Measurements from ENCODE around the gene NET1. TPM values are rescaled to one million over a fixed set of nuclear protein-coding genes. Genes with fewer than 3 reads are reported as not detected.

Gene NET1
- total RNA-seq, 1 donor from 2014 or later: 103 TPM

DNA sequence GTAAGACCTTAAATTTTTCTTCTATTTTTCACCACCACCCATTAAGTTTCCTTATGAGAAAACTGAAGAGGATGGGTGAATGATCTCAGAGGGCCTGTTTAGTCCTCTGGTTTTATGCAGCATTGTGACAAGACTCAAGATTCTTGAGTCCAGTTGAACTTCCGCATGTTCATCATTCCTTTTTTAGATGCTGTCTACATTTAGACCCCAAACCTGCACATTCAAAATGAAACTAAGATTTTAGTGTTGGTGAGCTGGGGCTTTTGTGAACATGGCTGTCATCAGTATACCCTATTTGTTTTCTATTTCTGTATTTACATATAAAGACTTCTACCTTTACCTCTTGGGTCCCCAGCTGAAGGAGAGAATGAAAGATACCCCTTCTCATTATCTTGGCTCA is 31.1 kb downstream of the NET1 start:
- Histone ChIP-seq H3K27ac (no peak overlapping the region), H3K9me3 (no peaks in the 10 kb centered on the region), H3K4me3 (no peak overlapping the region), H3K27me3 (no peaks in the 10 kb centered on the region), H3K4me1 (peaks cover 7% of the 10 kb centered on the region), H3K36me3 (no peaks in the 10 kb centered on the region)
- DNase-seq (ENCODE audit: extremely low spot score in 2 of 2): no peak
- intact Hi-C loops (cut with DNase I): loop anchor here (2.0 to 10.0 kb wide), 2 partner anchors 91 to 179 kb away; no protein-coding TSS in a partner anchor
- TF ChIP-seq POLR2A (IDR thresholded peaks at IDR 0.05) (no peak), CTCF (IDR thresholded peaks at IDR 0.05) (no peak), POLR2AphosphoS5 (IDR thresholded peaks at IDR 0.05; ENCODE audit: insufficient read depth in 1 of 2, low read depth in 1 of 2) (no peak)

DNA sequence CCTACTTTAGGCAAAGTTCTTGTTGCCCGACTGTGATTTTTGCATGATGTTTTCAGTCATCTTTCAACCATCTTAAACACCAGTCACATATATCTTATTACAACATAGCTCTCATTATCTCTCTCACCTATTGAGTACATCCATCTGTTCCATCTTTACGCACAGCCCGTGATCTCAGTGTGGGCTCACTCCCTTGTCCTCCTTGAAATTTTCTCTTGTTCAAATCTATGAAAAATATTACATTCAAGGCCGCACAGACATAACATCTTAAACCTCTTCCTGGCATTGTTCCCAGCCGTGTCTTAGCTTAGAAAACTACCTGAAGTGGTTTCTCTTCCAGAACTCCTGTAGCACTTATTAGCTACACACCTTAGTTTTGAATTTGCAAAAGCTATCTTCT is 32.6 kb downstream of the NET1 start:
- no peaks in the 10 kb centered on the region for H3K36me3 ChIP-seq
- no peak overlapping the region for H3K27ac ChIP-seq
- H3K27me3 ChIP-seq: no peaks in the 10 kb centered on the region
- H3K4me3 ChIP-seq: no peak overlapping the region
- DNase-seq (ENCODE audit: extremely low spot score in 2 of 2): no peak
- intact Hi-C loops (cut with DNase I): loop anchor here (10.0 kb wide), 1 partner anchor 90 kb away; no protein-coding TSS in a partner anchor
- TF ChIP-seq POLR2A (IDR thresholded peaks at IDR 0.05) (no peak), CTCF (IDR thresholded peaks at IDR 0.05) (no peak), POLR2AphosphoS5 (IDR thresholded peaks at IDR 0.05; ENCODE audit: insufficient read depth in 1 of 2, low read depth in 1 of 2) (no peak)
- H3K4me1 ChIP-seq: peaks cover 7% of the 10 kb centered on the region
- no peaks in the 10 kb centered on the region for H3K9me3 ChIP-seq

DNA sequence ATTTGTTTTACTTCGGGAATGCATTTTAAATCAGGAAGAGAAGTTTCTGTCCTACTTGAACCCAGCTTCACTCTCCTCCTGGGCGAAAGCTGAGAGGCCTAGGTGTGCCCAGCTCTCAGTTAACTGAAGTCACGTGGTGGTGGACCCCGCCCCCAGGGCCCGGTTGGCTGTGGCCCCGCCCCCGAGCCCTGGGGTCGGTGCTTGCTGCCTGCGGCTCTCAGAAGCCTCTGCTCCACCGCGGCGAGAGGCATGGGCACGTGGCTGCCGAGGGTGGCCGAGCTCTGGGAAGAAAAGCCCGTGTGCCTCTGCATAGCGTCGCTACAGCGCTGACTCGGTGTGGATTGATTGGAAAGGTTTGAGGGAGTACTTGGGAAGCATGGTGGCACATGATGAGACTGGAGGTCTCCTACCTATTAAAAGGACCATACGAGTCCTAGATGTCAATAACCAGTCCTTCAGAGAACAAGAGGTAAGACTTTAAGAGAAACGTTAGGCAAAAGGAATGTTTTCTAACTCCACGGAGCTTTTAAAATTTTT is 34.1 kb downstream of the NET1 start:
- TF ChIP-seq CTCF (IDR thresholded peaks at IDR 0.05) (no peak), POLR2A (IDR thresholded peaks at IDR 0.05) (peak in 1 of 2 donors; percentile 78), POLR2AphosphoS5 (IDR thresholded peaks at IDR 0.05; ENCODE audit: insufficient read depth in 1 of 2, low read depth in 1 of 2) (peak; percentile 87 to 97)
- intact Hi-C loops (cut with DNase I): loop anchor here (10.0 kb wide), 1 partner anchor 88 kb away; no protein-coding TSS in a partner anchor

DNA sequence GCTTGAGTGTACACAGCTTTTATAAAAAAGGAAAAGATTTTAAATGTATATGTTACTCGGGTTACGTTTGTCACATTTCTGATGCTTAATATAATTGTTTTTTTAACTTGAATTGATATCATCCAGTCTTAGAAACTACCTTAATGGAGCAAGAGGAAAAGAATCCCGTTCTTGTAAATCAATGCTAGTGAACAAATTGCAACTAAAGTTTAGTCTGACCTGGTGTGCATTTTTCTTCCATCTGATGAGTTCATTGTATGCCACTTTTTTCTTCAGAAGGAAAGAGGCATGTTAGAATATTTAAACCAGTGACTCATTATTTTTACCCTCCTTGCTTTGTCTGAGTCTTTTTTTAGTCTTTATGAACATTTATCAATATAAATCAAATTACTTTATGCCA is 34.7 kb downstream of the NET1 start:
- no peaks in the 10 kb centered on the region for H3K36me3 ChIP-seq
- H3K27ac ChIP-seq: peak overlapping the region; percentile 81
- intact Hi-C loops (cut with DNase I): loop anchor here (10.0 kb wide), 1 partner anchor 88 kb away; no protein-coding TSS in a partner anchor
- TF ChIP-seq POLR2A (IDR thresholded peaks at IDR 0.05) (no peak), CTCF (IDR thresholded peaks at IDR 0.05) (no peak)
- no peaks in the 10 kb centered on the region for H3K9me3 ChIP-seq
- H3K27me3 ChIP-seq: no peaks in the 10 kb centered on the region
- no peak for DNase-seq (ENCODE audit: extremely low spot score in 2 of 2)
- H3K4me3 ChIP-seq: peak overlapping the region; percentile 37 to 56
- peaks cover 16% of the 10 kb centered on the region for H3K4me1 ChIP-seq

More for the DNA sequence above, 34.1 kb downstream of the NET1 start:
- H3K36me3 ChIP-seq: no peaks in the 10 kb centered on the region
- H3K4me1 ChIP-seq: peaks cover 16% of the 10 kb centered on the region
- H3K27ac ChIP-seq: peak overlapping the region; percentile 81
- DNase-seq (ENCODE audit: extremely low spot score in 2 of 2): peak in 1 of 2 donors; percentile 96
- no peaks in the 10 kb centered on the region for H3K9me3 ChIP-seq
- peak overlapping the region; percentile 37 to 56 for H3K4me3 ChIP-seq
- H3K27me3 ChIP-seq: no peaks in the 10 kb centered on the region

DNA sequence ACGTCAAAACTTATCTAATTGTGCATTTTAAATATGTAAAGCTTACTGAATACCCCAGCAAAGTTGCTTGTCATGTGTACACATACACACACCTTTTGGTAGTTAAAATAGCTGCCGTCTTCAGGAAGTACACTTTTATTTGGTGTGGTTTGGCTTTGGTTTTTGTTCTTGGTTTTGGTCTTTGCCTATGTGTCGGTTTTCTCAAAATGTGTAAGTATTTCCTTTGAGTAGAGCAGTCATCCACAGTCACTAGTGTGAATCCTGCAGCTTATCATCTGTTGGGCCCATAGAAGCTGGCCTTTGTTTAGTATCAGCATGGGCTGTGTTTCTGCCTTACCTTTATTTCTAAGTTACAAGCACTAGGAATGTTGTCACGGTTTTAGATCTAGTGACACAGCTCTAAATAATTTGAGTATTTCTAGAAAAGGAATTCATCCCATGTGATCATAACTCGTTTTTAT is 35.3 kb downstream of the NET1 start:
- peak overlapping the region; percentile 37 to 56 for H3K4me3 ChIP-seq
- no peaks in the 10 kb centered on the region for H3K27me3 ChIP-seq
- H3K4me1 ChIP-seq: peaks cover 16% of the 10 kb centered on the region
- DNase-seq (ENCODE audit: extremely low spot score in 2 of 2): no peak
- TF ChIP-seq POLR2AphosphoS5 (IDR thresholded peaks at IDR 0.05; ENCODE audit: insufficient read depth in 1 of 2, low read depth in 1 of 2) (no peak), POLR2A (IDR thresholded peaks at IDR 0.05) (no peak), CTCF (IDR thresholded peaks at IDR 0.05) (no peak)
- intact Hi-C loops (cut with DNase I): loop anchor here (10.0 kb wide), 1 partner anchor 87 kb away; no protein-coding TSS in a partner anchor
- H3K27ac ChIP-seq: peak overlapping the region; percentile 81
- no peaks in the 10 kb centered on the region for H3K9me3 ChIP-seq
- peaks cover 0 to 4% of the 10 kb centered on the region in 2 donors for H3K36me3 ChIP-seq
